SU-DHL-6 (cell line): ENCODE results near the gene SMARCAD1.

Experiments
- CTCF ChIP-seq: fragments of 200-600 bp; sonication (generic); IDR thresholded peaks from one replicate; pipeline ENCODE4 v1.5.1; 2017; ENCODE audit warnings: antibody characterized with exemption, mild to moderate bottlenecking, low read length, moderate library complexity; ENCODE audit not compliant: insufficient read depth, poor library complexity, severe bottlenecking
- EZH2phosphoT487 ChIP-seq: fragments of 200-600 bp; sonication (generic), shearing (Covaris generic); conservative IDR thresholded peaks from 2 replicates; pipeline ENCODE4 v1.6.1; 2018; ENCODE audit warnings: mild to moderate bottlenecking, antibody characterized with exemption, low read length, moderate library complexity, mixed read lengths

DNA sequence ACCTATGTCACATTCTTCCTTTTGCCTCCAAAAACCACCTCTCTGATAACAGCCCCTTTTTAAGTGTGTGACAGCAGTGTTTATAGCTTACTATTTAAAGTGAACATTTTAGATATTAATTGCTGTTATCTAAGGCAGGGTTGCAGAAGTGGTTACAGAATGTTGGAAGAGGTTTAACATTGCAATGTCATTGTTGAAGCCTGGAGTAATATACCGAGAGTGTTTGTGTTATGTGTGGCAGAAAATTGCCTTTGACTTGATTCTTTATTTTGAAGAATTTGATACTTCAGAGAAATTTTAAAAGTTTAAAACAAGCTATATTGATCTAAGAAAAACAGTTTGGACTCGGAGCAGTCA is 37.1 kb downstream of the SMARCAD1 start:
- TF ChIP-seq CTCF (no peak), EZH2phosphoT487 (no peak)
